Measurements from ENCODE around the gene GDE1.

The GDE1 gene

DNA sequence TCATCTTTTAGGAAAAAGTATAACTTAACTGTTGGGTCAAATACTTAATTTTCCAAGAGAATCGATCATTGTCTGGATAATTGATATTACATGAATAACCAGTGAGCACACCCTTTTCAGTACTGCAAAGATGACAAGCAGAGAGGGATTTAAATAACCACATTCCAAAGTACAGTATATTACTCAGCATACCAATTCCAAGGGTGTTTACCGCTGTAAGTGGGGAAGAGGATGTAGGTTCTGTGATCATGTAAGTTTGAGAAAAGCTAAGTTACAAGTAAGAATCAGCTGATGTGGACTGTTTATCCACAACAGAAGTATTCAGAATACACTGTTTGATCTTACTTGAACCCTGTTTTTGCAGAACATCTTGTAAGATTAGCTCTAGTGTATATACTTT, 6.1 kb downstream of the GDE1 start:
- Histone ChIP-seq H3K27ac (peak overlapping the region; percentile 20), H3K4me1 (ENCODE audit: control insufficient read depth in 1 of 2, insufficient read depth in 1 of 2, low read depth in 1 of 2, low read length in 1 of 2) (peaks cover 39 to 55% of the 10 kb centered on the region in 2 experiments), H3K9me3 (no peaks in the 10 kb centered on the region), H3K4me3 (ENCODE audit: low read depth in 1 of 2, low read length in 1 of 2) (no peak overlapping the region), H3K36me3 (peaks cover 25% of the 10 kb centered on the region), H3K27me3 (no peaks in the 10 kb centered on the region)
- TF ChIP-seq CTCF (IDR thresholded peaks at IDR 0.05) = no peak

DNA sequence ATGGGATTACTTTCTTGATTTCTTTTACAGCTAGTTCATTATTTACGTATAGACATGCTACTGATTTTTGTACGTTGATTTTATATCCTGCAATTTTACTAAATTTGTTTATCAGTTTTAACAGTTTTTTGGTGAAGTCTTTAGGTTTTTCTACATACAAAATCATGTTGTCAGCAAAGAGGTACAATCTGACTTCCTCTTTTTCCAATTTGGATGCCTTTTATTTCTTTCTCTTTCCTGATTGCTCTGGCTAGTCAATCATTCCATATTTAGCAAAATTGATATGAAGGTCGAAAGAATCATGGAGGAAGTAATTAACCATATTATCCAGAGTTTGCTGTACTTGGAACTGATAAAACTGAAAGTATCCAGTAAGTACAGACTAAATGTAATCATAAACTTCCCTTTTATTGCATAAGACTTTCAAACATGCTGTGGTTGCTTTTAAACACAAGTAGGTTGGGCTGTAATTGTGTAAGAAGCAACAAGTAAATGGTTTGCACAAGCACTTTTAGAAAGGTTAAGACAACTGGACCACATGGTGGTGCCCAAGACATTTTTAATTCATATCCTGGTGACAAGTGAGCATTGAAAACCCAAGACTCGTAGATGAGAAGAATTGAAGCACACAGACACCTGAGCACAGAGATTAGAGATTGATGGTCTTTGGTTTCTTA, 8.4 kb downstream of the GDE1 start:
- peak overlapping the region; percentile 44 to 58 for H3K4me3 ChIP-seq (ENCODE audit: low read depth in 1 of 2, low read length in 1 of 2)
- no peaks in the 10 kb centered on the region for H3K9me3 ChIP-seq
- peak; percentile 32 for TF ChIP-seq CTCF (IDR thresholded peaks at IDR 0.05)
- H3K27ac ChIP-seq = peak overlapping the region; percentile 86
- peaks cover 43% of the 10 kb centered on the region for H3K36me3 ChIP-seq
- peaks cover 26 to 35% of the 10 kb centered on the region in 2 experiments for H3K4me1 ChIP-seq (ENCODE audit: control insufficient read depth in 1 of 2, insufficient read depth in 1 of 2, low read depth in 1 of 2, low read length in 1 of 2)
- H3K27me3 ChIP-seq = no peaks in the 10 kb centered on the region

GRCh38 chr16:19512297-19512696, 9.6 kb downstream of the GDE1 start:
- Histone ChIP-seq H3K4me1 (ENCODE audit: control insufficient read depth in 1 of 2, insufficient read depth in 1 of 2, low read depth in 1 of 2, low read length in 1 of 2) (peaks cover 26 to 32% of the 10 kb centered on the region in 2 experiments), H3K27me3 (no peaks in the 10 kb centered on the region), H3K27ac (peak overlapping the region; percentile 86), H3K9me3 (no peaks in the 10 kb centered on the region), H3K36me3 (peaks cover 55% of the 10 kb centered on the region), H3K4me3 (ENCODE audit: low read depth in 1 of 2, low read length in 1 of 2) (no peak overlapping the region)
- TF ChIP-seq CTCF (IDR thresholded peaks at IDR 0.05) = no peak

- H3K36me3 ChIP-seq = peaks cover 78% of the 10 kb centered on the region
- H3K27me3 ChIP-seq = no peaks in the 10 kb centered on the region
- no peaks in the 10 kb centered on the region for H3K9me3 ChIP-seq
- H3K4me1 ChIP-seq (ENCODE audit: control insufficient read depth in 1 of 2, insufficient read depth in 1 of 2, low read depth in 1 of 2, low read length in 1 of 2) = peaks cover 7 to 13% of the 10 kb centered on the region in 2 experiments
- no peak overlapping the region for H3K27ac ChIP-seq
- TF ChIP-seq CTCF (IDR thresholded peaks at IDR 0.05) = no peak
- H3K4me3 ChIP-seq (ENCODE audit: low read depth in 1 of 2, low read length in 1 of 2) = no peak overlapping the region
Observed at GRCh38 chr16:19507867-19508266, 14.0 kb downstream of the GDE1 start.

DNA sequence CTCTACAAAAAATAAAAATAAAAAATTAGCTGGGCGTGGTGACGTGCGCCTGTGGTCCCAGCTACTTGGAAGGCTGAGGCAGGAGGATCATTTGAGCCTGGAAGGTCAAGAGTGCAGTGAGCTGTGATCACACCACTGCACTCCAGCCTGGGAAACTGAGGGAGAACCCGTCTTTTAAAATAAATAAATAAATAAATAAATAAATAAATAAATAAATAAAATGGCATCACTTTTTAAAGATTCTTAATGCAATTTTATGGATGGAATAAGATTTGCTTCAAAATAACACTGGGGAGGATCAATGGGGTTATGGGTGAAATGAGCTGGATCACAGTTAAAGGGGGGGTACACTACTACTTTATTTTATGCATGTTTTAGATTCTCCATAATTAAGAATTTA, 14.9 kb downstream of the GDE1 start:
- Histone ChIP-seq H3K9me3 (no peaks in the 10 kb centered on the region), H3K4me1 (ENCODE audit: control insufficient read depth in 1 of 2, insufficient read depth in 1 of 2, low read depth in 1 of 2, low read length in 1 of 2) (peaks cover 5 to 8% of the 10 kb centered on the region in 2 experiments), H3K4me3 (ENCODE audit: low read depth in 1 of 2, low read length in 1 of 2) (no peak overlapping the region), H3K36me3 (peaks cover 87% of the 10 kb centered on the region), H3K27me3 (no peaks in the 10 kb centered on the region), H3K27ac (no peak overlapping the region)
- no peak for TF ChIP-seq CTCF (IDR thresholded peaks at IDR 0.05)
